ENCODE data around the gene AK5. TPM values are rescaled to one million over a fixed set of nuclear protein-coding genes. Genes with fewer than 3 reads are reported as not detected.

The AK5 gene
- total and polyA plus RNA-seq, 9 donors = 0.45 to 3.5 (median 0.82) TPM; not detected in 2

DNA sequence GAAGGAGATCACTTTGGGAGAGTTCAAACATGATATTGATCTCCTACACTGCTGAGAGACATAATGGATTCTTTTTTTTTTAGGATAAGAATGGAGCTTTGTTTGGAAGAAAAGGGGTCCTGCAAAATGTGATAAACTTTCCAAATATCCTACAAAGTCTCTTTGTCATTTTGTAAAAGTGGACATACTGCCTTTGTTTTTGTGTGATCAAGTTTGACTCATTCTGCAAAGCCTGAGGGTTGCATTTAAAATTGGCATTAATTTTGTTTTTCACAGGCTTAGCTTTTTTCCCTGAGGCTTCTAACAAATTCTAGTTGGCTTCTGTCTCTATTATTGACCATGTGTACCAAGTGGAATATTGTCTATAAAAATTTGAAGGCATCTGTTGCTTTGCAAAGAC is 113.2 kb downstream of the AK5 start:
- TF ChIP-seq, protein P1, sequence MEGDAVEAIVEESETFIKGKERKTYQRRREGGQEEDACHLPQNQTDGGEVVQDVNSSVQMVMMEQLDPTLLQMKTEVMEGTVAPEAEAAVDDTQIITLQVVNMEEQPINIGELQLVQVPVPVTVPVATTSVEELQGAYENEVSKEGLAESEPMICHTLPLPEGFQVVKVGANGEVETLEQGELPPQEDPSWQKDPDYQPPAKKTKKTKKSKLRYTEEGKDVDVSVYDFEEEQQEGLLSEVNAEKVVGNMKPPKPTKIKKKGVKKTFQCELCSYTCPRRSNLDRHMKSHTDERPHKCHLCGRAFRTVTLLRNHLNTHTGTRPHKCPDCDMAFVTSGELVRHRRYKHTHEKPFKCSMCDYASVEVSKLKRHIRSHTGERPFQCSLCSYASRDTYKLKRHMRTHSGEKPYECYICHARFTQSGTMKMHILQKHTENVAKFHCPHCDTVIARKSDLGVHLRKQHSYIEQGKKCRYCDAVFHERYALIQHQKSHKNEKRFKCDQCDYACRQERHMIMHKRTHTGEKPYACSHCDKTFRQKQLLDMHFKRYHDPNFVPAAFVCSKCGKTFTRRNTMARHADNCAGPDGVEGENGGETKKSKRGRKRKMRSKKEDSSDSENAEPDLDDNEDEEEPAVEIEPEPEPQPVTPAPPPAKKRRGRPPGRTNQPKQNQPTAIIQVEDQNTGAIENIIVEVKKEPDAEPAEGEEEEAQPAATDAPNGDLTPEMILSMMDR (IDR thresholded peaks at IDR 0.05) = no peak
- TF ChIP-seq POLR2A (IDR thresholded peaks at IDR 0.05) (no peak), EP300 (IDR thresholded peaks at IDR 0.05) (no peak)
- intact Hi-C loops (cut with DNase I) = no loop called here
- no peaks in the 10 kb centered on the region for H3K4me1 ChIP-seq (ENCODE audit: insufficient read depth)
- H3K27me3 ChIP-seq = no peaks in the 10 kb centered on the region
- H3K9me3 ChIP-seq = no peaks in the 10 kb centered on the region
- no peak overlapping the region for H3K27ac ChIP-seq
- no peak overlapping the region for H3K4me3 ChIP-seq
- DNase-seq = no peak
- H3K36me3 ChIP-seq = no peaks in the 10 kb centered on the region

DNA sequence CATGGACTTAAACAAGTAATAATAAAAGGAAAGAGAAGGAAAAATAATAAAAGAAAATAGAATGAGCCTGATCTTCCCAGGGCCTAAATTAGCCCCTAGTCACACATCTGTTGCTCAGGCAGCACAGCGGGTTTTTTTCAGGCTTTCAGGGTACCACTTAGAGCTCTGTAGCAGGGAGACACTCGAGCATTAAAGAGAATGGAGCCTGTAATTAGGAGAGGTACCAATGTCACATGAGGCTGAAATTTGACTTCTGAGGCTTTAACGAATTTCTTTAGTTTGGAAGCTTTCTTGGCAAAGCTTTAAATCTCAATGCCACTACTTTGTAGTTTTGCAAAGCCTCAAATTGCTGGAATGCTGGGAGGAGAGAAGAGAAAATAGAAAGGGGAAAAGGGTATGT is 116.3 kb downstream of the AK5 start:
- no peak for DNase-seq
- Histone ChIP-seq H3K27ac (no peak overlapping the region), H3K36me3 (no peaks in the 10 kb centered on the region), H3K9me3 (no peaks in the 10 kb centered on the region), H3K27me3 (no peaks in the 10 kb centered on the region), H3K4me3 (no peak overlapping the region), H3K4me1 (ENCODE audit: insufficient read depth) (no peaks in the 10 kb centered on the region)
- TF ChIP-seq, protein P1 (IDR thresholded peaks at IDR 0.05) = no peak
- TF ChIP-seq POLR2A (IDR thresholded peaks at IDR 0.05) (no peak), EP300 (IDR thresholded peaks at IDR 0.05) (no peak)
- intact Hi-C loops (cut with DNase I) = no loop called here
- 44 to 55% (median 53%) methylated on average over 3 of the region's 3 CpGs for WGBS, 3 donors

DNA sequence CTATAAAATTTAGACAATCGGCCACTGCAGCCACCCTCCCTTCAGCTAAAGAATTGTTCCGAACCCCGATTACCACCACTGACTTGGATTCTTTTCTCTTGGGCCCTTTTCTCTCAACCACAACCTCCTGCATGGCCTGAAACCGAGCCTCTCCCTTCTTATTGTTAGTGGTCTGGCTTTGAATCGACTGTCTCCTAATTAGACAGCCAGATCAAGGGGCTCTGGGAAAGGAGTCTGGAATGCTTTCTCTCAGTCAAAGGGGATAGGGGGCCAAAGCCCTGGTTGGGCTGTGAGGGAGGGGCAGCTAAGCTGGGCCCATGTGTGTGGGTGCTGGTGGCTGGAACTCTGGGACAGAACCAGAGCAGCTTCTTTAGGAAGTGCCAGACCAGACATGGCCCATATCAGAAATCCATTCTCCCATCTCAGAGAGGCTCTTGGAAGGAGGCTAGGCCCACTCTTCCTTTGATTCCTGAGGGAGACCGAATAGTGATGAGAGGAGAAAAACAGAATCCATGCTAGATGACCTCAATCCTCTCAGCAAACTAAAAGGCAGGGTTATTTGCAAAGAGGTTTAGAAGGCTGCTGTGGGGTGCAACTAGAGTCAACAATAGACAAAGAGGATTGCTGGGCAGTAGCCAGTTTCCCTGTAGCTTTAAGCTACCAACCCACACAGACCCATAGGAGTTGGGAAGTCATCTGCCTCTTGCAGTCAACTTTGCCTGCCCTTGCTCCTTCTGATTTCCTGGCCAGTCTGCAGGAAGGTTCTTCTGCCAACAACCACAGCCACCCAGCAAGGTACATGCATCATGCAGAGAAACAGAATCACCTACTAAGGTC is 117.6 kb downstream of the AK5 start:
- WGBS, 3 donors = 84 to 88% (median 85%) methylated on average over 6 of the region's 6 CpGs
- no peak for DNase-seq
- Histone ChIP-seq H3K9me3 (no peaks in the 10 kb centered on the region), H3K4me1 (ENCODE audit: insufficient read depth) (no peaks in the 10 kb centered on the region), H3K27me3 (no peaks in the 10 kb centered on the region), H3K4me3 (no peak overlapping the region), H3K27ac (no peak overlapping the region), H3K36me3 (no peaks in the 10 kb centered on the region)
- no peak for TF ChIP-seq EP300 (IDR thresholded peaks at IDR 0.05)
- no peak for TF ChIP-seq POLR2A (IDR thresholded peaks at IDR 0.05)
- TF ChIP-seq, protein P1 (IDR thresholded peaks at IDR 0.05) = no peak
- intact Hi-C loops (cut with DNase I) = no loop called here

DNA sequence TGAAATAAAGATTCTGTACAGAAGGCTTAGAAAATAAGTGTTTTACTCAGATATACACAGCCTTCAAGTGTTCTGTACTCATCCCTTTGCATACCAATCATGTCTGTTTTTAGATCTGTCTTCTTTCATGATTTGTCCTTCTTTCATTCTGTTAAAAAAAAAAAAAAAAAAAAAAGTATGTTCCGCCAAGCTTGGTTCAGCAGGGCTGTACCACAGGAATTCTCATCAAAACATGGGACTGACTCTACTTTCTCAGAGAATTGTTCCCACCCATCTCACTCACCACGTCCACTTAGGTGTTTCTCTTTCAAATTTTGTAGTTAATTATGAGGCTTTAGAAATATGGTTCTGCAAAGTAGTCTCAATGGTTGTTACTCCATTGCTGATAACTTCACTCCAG is 119.0 kb downstream of the AK5 start:
- intact Hi-C loops (cut with DNase I) = no loop called here
- H3K4me3 ChIP-seq = no peak overlapping the region
- no peaks in the 10 kb centered on the region for H3K4me1 ChIP-seq (ENCODE audit: insufficient read depth)
- no peak for DNase-seq
- TF ChIP-seq, protein P1 (IDR thresholded peaks at IDR 0.05) = no peak
- no peak for TF ChIP-seq POLR2A (IDR thresholded peaks at IDR 0.05)
- no peak for TF ChIP-seq EP300 (IDR thresholded peaks at IDR 0.05)
- 53 to 68% (median 68%) methylated on average over 2 of the region's 2 CpGs for WGBS, 3 donors
- no peaks in the 10 kb centered on the region for H3K36me3 ChIP-seq
- no peak overlapping the region for H3K27ac ChIP-seq
- no peaks in the 10 kb centered on the region for H3K27me3 ChIP-seq
- H3K9me3 ChIP-seq = no peaks in the 10 kb centered on the region

Measured in ovary (tissue), 9 donors.